GM12891 (cell line): ENCODE results near the gene PAK3.

ENCODE experiments used
- POLR2A ChIP-seq: IDR thresholded peaks from 2 replicates; pipeline ENCODE4 v1.6.1; 2011; ENCODE audit warnings: low read depth, low read length, control low read depth
- POLR2AphosphoS5 ChIP-seq: IDR thresholded peaks from 2 replicates; pipeline ENCODE4 v1.6.1; 2011; ENCODE audit warnings: low read depth, low read length, control low read depth
- SPI1 ChIP-seq: IDR thresholded peaks from 2 replicates; pipeline ENCODE4 v1.6.1; 2011; ENCODE audit warnings: low read depth, low read length, control low read depth
- TAF1 ChIP-seq: IDR thresholded peaks from 2 replicates; pipeline ENCODE4 v1.6.1; 2011; ENCODE audit warnings: low read depth, low read length, control low read depth

GRCh38 chrX:111200327-111200726 lies 104.3 kb downstream of the PAK3 start:
- no peak for TF ChIP-seq SPI1
- no peak for TF ChIP-seq TAF1
- TF ChIP-seq POLR2A = no peak
- TF ChIP-seq POLR2AphosphoS5 = no peak
